Activated CD8-positive, alpha-beta memory T cell treated with anti-CD3 and anti-CD28 coated beads for 1 hour (primary cell): ENCODE measurements around the gene ROBO1.
"Not testable (repeated sequence)": the region's sequence is repeated elsewhere in the genome, so short reads cannot be mapped to it uniquely, and the experiment has no call there.

Experiments used
- DNase-seq, 2 donors: peaks; one replicate each; pipeline ENCODE4 v3.0.0-alpha.2; 2020; ENCODE audit warnings: low read depth in 1 of 2; ENCODE audit errors: extremely low read depth in 1 of 2

The ROBO1 gene

GRCh38 chr3:79178471-79179180 lies 589.2 kb downstream of the ROBO1 start:
- DNase-seq = no peak

- no peak for DNase-seq
These were observed 591.9 kb downstream of the ROBO1 start for GRCh38 chr3:79175870-79176269.

- not testable (repeated sequence) for DNase-seq
These were observed 594.5 kb downstream of the ROBO1 start for GRCh38 chr3:79173259-79173658.

- no peak for DNase-seq
These were observed 595.6 kb downstream of the ROBO1 start for GRCh38 chr3:79172241-79172640.

GRCh38 chr3:79170021-79170420 lies 597.8 kb downstream of the ROBO1 start:
- no peak for DNase-seq

- DNase-seq = no peak
These were observed 600.0 kb downstream of the ROBO1 start for GRCh38 chr3:79167651-79168416.

GRCh38 chr3:79162653-79163052 lies 605.1 kb downstream of the ROBO1 start:
- no peak for DNase-seq

GRCh38 chr3:79161941-79162340 lies 605.9 kb downstream of the ROBO1 start:
- DNase-seq = no peak

GRCh38 chr3:79160421-79160820 lies 607.4 kb downstream of the ROBO1 start:
- no peak for DNase-seq

- no peak for DNase-seq
These were observed 608.1 kb downstream of the ROBO1 start for GRCh38 chr3:79159736-79160135.

GRCh38 chr3:79157191-79157590 lies 610.6 kb downstream of the ROBO1 start:
- no peak for DNase-seq

- DNase-seq = no peak
These were observed 612.9 kb downstream of the ROBO1 start for GRCh38 chr3:79154865-79155264.

- no peak for DNase-seq
These were observed 619.0 kb downstream of the ROBO1 start for GRCh38 chr3:79148786-79149185.

- no peak for DNase-seq
These were observed 621.8 kb downstream of the ROBO1 start for GRCh38 chr3:79146024-79146423.

GRCh38 chr3:79140708-79141107 lies 627.1 kb downstream of the ROBO1 start:
- DNase-seq = no peak

GRCh38 chr3:79139395-79140068 lies 628.3 kb downstream of the ROBO1 start:
- no peak for DNase-seq

- DNase-seq = no peak
These were observed 642.3 kb downstream of the ROBO1 start for GRCh38 chr3:79125313-79125984.

- DNase-seq = no peak
These were observed 652.3 kb downstream of the ROBO1 start for GRCh38 chr3:79115458-79115857.

GRCh38 chr3:79113876-79114275 lies 653.9 kb downstream of the ROBO1 start:
- no peak for DNase-seq

- DNase-seq = no peak
These were observed 656.3 kb downstream of the ROBO1 start for GRCh38 chr3:79111375-79112052.

GRCh38 chr3:79109754-79110153 lies 658.0 kb downstream of the ROBO1 start:
- DNase-seq = no peak
